Measurements from ENCODE around the gene HLCS. TPM values are rescaled to one million over a fixed set of nuclear protein-coding genes. Genes with fewer than 3 reads are reported as not detected.

The HLCS gene
- total RNA-seq, 1 donor from 2014 or later: 15.9 TPM

DNA sequence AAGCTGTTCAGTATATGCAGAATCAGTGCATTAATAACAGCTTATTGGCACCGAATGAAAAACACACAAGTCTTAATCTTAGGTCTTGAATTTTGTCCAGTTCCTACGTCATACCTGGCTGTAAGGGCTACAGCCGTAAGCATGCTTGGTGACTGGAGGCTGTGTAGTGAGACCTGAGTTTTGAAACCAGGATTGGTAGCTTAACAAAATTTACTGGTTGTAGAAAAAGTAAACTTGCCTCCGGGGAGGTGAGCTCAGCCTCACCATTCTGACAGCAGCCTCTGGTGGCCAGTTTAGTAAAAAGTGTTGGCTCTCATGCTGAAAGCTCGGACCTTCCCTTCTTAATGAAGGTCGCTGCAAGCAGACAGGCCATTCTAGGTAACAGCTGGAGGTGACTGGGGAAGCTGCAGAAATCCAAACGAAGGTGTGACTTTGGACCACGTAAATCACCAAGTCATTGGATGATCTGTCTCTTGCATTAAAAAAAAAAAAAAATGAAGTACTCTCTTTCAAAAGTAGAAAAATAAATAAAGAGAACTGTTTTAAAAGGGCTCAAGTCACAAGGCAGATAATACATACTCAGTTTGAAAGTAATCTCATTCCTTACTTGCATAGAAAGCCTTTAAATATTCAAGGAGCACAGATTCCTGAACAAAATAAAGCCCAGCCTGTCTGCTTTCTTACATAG is 48.9 kb downstream of the HLCS start:
- H3K27me3 Mint-ChIP-seq (ENCODE audit: unreplicated experiment): peaks cover 7% of the 10 kb centered on the region
- peak overlapping the region; percentile 39 for H3K4me3 Mint-ChIP-seq (ENCODE audit: unreplicated experiment)
- peak overlapping the region; percentile 85 for H3K27ac Mint-ChIP-seq (ENCODE audit: unreplicated experiment)
- H3K9me3 Mint-ChIP-seq (ENCODE audit: unreplicated experiment): peaks cover 11% of the 10 kb centered on the region
- no peaks in the 10 kb centered on the region for H3K36me3 Mint-ChIP-seq (ENCODE audit: unreplicated experiment)
- peaks cover 44% of the 10 kb centered on the region for H3K4me1 Mint-ChIP-seq (ENCODE audit: low read depth, unreplicated experiment)
- peak; percentile 30 for DNase-seq
- TF ChIP-seq CTCF (IDR thresholded peaks at IDR 0.05; ENCODE audit: partially characterized antibody, unreplicated experiment): peak; percentile 44

DNA sequence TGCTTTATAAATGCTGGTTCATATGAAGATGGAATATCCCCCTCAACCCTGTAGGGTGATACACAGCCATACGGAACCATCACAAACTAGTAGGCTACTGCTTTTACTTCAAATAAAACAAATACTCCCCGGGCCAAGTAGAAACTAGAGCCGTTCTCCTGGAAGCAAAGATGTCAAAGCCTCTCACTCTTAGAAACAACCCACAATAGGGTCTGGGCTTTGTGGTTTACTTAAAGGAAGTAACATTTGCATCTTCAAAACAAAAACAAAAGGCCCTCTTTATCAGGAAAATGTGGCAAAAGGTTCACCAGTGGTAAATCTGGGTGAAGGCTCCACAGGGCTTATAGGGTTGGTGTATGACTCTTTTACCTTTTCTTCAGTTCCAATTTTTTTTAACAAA is 49.8 kb downstream of the HLCS start:
- no peak for DNase-seq
- H3K4me1 Mint-ChIP-seq (ENCODE audit: low read depth, unreplicated experiment): peaks cover 43% of the 10 kb centered on the region
- H3K27me3 Mint-ChIP-seq (ENCODE audit: unreplicated experiment): peaks cover 7% of the 10 kb centered on the region
- H3K9me3 Mint-ChIP-seq (ENCODE audit: unreplicated experiment): peaks cover 11% of the 10 kb centered on the region
- H3K4me3 Mint-ChIP-seq (ENCODE audit: unreplicated experiment): no peak overlapping the region
- TF ChIP-seq CTCF (IDR thresholded peaks at IDR 0.05; ENCODE audit: partially characterized antibody, unreplicated experiment): no peak
- no peaks in the 10 kb centered on the region for H3K36me3 Mint-ChIP-seq (ENCODE audit: unreplicated experiment)
- H3K27ac Mint-ChIP-seq (ENCODE audit: unreplicated experiment): no peak overlapping the region

DNA sequence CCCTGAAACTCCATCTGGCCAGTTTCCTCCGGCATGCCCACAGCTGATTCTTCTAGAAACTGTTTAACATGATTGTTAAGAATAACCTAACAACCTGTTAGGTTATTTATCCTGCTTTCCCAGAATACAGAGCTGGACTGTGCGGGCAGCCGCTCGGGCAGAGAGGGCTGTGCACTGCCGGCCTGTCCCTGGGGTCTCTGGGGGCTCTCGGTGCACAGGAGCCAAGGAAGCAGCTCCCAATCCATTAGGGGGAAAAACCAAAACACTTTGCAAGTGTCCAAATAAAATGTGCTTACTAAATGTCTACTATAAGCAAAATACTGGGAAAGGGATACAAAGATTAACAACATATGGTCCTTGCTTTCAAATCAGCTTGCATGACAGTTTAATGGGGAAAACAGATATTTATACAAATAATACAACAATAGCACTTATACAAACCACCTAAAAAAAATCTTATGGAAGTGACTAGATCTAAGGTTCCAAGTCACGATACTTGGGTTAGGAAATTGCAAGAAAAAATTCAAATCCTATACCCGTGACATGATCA is 50.7 kb downstream of the HLCS start:
- H3K27me3 Mint-ChIP-seq (ENCODE audit: unreplicated experiment): peaks cover 7% of the 10 kb centered on the region
- no peak for TF ChIP-seq CTCF (IDR thresholded peaks at IDR 0.05; ENCODE audit: partially characterized antibody, unreplicated experiment)
- peaks cover 14% of the 10 kb centered on the region for H3K9me3 Mint-ChIP-seq (ENCODE audit: unreplicated experiment)
- peaks cover 45% of the 10 kb centered on the region for H3K4me1 Mint-ChIP-seq (ENCODE audit: low read depth, unreplicated experiment)
- no peak overlapping the region for H3K27ac Mint-ChIP-seq (ENCODE audit: unreplicated experiment)
- no peak overlapping the region for H3K4me3 Mint-ChIP-seq (ENCODE audit: unreplicated experiment)
- peak; percentile 65 for DNase-seq
- no peaks in the 10 kb centered on the region for H3K36me3 Mint-ChIP-seq (ENCODE audit: unreplicated experiment)

DNA sequence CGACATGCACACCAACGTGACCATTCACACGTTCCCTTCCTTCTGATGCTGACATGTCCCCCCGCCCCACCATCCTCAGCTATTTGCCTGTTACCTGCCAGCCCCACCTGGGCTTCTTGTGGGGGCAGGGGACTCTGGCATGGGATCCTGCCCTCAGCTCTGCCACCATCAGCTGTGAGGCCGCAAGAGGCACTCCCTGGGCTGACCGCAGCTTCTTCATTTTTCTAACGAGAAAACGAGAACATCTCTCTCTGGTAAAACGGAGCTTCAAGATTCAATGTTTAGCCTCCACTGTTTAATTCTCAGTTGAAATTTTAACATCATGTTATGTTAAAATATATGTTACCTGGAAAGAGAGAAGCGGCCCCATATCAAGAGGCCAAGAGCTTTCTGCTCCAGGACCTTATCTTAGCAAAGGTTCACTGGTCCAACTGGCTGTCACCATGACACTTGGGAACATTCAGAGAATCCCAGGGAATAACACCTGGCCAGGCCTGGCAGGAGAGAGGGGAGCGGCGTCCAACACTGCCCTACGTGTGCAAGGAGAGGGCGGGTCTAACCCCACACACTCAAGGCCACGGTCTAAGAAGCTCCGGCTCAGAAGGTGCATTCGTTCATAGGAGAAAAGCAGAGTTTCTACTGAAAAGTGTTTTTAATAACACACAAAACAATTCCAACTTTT is 51.3 kb downstream of the HLCS start:
- no peaks in the 10 kb centered on the region for H3K36me3 Mint-ChIP-seq (ENCODE audit: unreplicated experiment)
- no peak for DNase-seq
- no peak overlapping the region for H3K27ac Mint-ChIP-seq (ENCODE audit: unreplicated experiment)
- H3K9me3 Mint-ChIP-seq (ENCODE audit: unreplicated experiment): peaks cover 14% of the 10 kb centered on the region
- H3K4me3 Mint-ChIP-seq (ENCODE audit: unreplicated experiment): no peak overlapping the region
- H3K27me3 Mint-ChIP-seq (ENCODE audit: unreplicated experiment): peaks cover 7% of the 10 kb centered on the region
- no peak for TF ChIP-seq CTCF (IDR thresholded peaks at IDR 0.05; ENCODE audit: partially characterized antibody, unreplicated experiment)
- peaks cover 45% of the 10 kb centered on the region for H3K4me1 Mint-ChIP-seq (ENCODE audit: low read depth, unreplicated experiment)
